GM19463 (cell line): ENCODE data around the gene WDR31.
"Not testable (repeated sequence)": the region's sequence is repeated elsewhere in the genome, so short reads cannot be mapped to it uniquely, and the experiment has no call there.

Source experiments
- ATAC-seq: cut with Tn5 transposase; IDR thresholded peaks from one replicate; pipeline ENCODE4 v1.9.1; 2021; ENCODE audit warnings: mild to moderate bottlenecking, moderate library complexity; ENCODE audit not compliant: unreplicated experiment

Gene WDR31

DNA sequence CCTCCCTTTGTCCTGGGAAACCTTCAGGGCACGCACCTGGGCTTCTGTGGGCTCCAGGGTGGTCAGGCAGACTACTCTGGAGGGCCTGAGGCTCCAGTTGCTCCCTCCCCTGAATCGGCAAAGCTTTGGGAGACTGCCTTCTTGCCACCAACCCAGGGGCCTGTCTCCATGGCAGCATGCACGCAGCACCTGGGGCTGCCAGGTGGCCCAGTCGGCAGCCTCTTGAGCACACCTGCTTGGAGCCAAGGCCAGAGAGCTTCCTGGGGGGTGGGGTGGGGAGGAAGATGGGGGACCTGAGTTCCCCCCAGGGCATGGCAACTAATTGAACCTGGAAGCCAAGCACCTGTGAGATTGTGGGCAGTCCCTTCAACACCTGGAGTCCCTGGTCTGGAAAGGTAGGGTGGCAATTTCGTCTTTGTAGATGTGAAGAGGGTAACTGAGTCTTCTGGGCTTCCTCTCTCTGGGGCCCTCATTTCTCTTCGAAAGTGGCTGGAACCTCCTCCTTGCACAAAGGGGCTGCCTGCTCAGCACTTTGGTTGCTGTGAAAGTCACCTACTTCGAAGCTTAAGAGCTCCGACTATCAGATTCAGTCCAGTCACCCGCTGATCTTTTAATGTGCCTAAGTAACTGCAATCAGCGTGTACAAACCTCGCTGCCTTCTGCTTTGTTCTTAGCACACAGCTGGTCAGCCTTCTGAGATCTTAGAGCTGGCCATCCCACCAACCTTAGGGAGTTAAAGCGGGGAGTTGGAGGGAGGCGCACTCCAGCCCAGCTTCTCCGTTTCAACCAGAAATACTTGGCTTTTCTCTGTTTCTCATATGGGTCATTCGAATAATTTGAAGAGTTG lies 40.9 kb downstream of the WDR31 start:
- no peak for ATAC-seq

GRCh38 chr9:113298311-113298710 lies 41.8 kb downstream of the WDR31 start:
- ATAC-seq: no peak

DNA sequence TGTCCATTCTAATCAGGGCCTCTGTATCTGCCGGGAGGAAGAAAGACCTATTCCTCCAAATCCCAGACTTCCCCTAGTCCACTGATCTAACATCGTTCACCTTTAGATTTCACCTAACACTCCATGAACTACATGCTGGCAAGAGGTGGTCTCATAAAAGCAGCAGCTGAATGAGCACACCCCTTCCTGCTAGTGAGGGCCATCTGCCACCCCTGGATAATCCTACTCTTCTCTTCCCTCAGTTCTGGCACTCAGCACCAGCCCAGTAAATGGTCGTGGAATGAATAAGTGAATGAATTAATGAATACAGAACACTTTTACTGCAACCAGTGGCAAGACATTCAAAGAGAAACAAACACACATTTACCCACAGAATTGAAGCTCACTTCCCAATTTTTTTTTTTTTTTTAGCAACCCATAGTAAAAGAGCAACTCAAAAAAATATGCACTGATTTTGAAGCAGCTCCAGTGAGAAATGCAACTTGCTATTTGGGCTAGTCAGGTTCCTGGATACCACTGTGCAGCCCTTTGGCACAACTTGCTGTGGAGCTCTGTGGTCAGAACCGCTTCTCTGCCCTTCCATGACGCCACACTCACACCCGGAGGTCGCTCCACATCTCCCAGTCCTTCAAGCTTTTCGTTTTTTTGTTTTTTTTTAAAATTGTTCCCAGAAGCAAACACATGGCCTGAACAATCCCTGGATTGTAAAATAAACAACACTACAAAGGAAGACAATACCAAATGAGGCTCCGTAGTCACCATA lies 43.1 kb downstream of the WDR31 start:
- no peak for ATAC-seq

- not testable (repeated sequence) for ATAC-seq
Measured at GRCh38 chr9:113296247-113296646, 43.8 kb downstream of the WDR31 start.

DNA sequence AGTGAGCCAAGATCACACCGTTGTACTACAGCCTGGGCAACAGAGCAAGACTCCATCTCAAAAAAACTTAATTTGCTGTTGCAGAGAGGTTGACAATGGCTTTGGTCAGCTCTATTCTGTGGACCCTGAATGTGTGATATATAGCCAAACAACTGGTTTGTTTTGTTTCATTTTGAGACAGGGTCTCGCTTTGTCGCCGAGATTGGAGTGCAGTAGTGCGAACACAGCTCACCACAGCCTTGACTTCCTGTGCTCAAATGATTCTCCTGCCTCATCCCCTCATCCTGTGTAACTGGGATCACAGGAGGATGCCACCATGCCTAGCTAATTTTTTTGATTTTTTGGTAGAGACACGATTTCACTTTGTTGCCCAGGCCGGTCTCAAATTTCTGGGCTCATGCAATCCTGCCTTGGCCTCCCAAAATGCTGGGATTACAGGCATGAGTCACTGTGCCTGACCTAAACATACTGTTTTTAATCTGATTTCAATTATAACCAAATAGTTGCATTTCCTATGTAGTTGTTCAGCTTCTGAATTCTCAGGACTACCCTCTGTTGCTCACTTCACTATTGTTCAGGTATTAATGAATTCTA lies 46.7 kb downstream of the WDR31 start:
- no peak for ATAC-seq

- ATAC-seq: no peak
Measured at GRCh38 chr9:113290052-113290607, 49.9 kb downstream of the WDR31 start.

GRCh38 chr9:113289091-113289490 lies 51.0 kb downstream of the WDR31 start:
- ATAC-seq: no peak

DNA sequence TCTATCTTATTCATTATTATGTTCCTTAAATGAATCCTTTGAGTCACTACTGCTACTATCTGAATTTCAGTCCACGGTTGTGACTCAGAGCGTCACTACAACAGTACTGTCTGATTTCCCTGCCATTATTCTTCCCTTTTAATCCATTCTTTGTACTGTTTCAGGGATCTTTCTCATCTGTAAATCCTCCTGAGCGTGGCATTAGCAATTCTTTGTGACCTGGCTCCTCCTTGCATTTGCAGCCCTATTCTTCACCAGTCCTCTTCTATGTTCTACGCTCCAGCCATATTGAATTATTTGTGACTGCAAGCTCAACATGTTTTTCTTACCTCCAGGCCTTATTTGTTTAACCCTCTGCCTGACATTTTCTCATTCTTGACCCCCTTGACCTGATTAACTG lies 58.7 kb downstream of the WDR31 start:
- ATAC-seq: no peak

DNA sequence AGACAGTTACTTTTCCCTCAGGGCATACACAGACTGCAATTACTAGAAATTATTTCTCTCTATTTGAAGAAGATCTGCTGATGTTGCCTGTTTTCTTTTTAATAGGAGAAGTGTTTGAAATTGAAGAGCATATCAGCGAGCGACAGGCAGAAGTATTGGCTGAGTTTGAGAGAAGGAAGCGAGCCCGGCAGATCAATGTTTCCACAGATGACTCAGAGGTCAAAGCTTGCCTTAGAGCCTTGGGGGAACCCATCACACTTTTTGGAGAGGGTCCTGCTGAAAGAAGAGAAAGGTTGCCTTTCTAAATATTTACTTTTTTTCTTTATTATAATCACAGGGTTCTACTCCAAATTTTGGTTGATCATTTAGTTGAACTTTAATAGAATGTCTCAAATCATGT lies 61.2 kb downstream of the WDR31 start:
- ATAC-seq: no peak

GRCh38 chr9:113275157-113276131 lies 64.6 kb downstream of the WDR31 start, which contains the start of the genes CDC26 and PRPF4:
Gene CDC26, minus strand, starts transcription at chr9:113275572. Its CDS starts 3,065 bp downstream, at chr9:113272507.
Gene PRPF4, plus strand, starts transcription at chr9:113275658. Its CDS starts 86 bp downstream, at chr9:113275744.
- peak; percentile 99 for ATAC-seq

DNA sequence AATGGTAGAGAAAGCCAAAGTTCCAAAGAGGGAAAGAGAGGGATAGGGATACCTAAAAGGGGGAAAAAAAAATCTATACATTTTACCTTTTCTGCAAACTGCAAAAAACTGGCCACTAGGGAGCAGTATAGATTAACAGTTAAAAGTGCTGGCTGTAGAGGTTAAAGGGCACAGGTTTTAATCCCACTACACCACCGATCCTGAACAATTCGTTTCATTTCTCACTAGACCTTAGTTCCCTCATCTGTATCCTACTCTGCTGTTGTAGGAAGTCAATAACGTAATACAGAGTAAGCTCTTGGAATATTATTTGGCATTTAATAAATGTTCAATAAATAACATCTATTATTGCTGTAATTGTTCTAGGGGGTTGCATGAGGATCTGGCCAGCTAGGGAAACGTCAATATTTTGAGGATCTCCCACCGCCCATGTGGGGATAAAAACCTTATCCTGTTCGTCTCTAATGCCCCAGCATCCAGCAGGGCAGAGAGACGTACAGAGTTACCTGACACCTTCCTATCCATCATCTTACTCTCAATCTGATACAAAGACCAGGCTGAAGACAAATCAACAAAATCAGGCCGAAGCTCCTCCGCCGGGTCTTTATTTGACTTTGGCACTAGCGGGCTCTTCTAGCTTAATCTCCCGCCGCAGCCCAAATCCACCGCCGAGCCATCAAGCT lies 65.5 kb downstream of the WDR31 start:
- ATAC-seq: no peak

DNA sequence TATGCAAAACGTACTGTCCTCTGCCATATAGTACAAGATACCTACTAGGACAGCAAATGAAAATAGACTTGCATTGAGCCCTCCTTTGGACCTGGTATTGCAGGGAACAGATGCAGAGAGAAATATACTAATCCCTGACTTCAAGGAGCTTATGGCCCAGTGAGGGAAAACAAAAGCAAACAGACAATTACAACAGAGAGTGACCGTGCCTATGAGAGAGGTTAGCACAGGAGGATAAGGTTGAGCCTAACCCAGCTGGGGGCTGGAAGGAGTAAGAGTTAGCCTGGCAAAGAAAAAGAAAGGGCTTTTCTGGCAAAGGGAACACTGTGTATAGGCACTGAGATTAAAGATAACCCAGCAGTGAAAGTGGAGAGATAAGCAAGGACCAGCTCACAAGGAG lies 70.2 kb downstream of the WDR31 start:
- no peak for ATAC-seq

DNA sequence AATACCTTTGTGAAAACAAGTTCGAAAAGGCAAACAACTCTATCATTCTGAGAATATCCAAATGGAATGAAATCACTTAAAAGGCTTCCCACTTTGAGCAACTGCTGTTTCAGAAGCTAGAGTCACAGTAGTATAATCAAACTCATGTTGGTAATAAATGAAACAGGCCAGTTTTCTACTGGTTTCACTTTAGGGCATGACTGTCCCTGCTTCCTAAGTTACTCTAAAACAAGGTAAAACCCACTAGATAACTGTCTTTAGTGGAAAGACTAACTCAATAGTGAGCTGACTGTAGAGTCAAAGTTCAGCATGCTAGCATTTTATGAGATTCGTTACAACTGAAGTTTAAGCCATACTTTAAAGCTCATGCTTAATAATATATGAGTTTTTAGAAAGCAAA lies 70.7 kb downstream of the WDR31 start:
- ATAC-seq: no peak

DNA sequence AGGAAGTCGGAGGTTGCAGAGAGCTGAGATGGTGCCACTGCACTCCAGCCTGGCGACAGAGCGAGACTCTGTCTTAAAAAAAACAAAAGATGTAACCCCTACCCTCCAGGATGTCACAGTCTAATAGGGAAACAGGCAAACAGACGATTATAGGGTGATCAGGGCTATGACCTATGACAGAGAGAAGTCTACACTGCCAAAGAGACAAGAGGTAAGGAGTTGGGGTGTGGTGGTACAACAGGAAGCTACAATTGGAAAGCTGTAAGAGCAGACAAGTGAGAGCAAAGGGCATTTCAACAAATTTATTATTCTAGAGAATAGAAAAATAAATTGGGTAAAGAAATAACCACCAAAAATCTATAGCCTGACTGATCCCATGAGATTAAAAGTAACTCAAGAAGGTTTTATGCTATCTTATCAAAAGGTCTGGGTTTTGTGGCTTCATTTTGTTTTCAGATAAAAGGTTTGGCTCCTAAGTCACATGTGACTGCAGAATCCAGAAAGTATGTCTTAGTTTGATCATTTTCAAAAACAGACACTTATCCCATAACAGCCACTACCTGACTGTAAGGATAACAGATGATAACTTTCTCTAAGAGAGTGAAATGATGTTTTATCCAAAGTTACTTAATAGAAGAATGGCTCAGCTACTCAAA lies 72.0 kb downstream of the WDR31 start:
- ATAC-seq: no peak

GRCh38 chr9:113266174-113266573 lies 73.9 kb downstream of the WDR31 start:
- ATAC-seq: no peak
